SK-N-SH (cell line): ENCODE results near the gene PIGK. TPM values are rescaled to one million over a fixed set of nuclear protein-coding genes. Genes with fewer than 3 reads are reported as not detected.

Experiments used
- CTCF ChIA-PET: fragments of 300-600, 350-600 bp; formaldehyde crosslinking; extraction: SDS; loops from one replicate; lab custom pipeline; 2021; lab: Yijun Ruan, JAX
- POLR2A ChIA-PET: fragments of 350-600 bp; sonication (Branson Sonifier 250); formaldehyde crosslinking; extraction: SDS; loops from one replicate; lab custom pipeline; 2020; ENCODE audit warnings: antibody characterized with exemption, inconsistent platforms; lab: Yijun Ruan, JAX
- DNase-seq: peaks from one replicate; pipeline ENCODE4 v3.0.0; 2012
- H2AFZ ChIP-seq: fragments of 200-600 bp; sonication (generic); 2 replicates; pipeline ENCODE4 v1.8.1; 2016; ENCODE audit warnings: antibody characterized with exemption, mild to moderate bottlenecking, low read depth
- H3F3A ChIP-seq: fragments of 200-600 bp; sonication (generic); replicated peaks from 2 replicates; pipeline ENCODE3; 2016; ENCODE audit warnings: antibody characterized with exemption, mild to moderate bottlenecking; ENCODE audit not compliant: insufficient read depth
- H3K27ac ChIP-seq, 2 experiments: fragments of 200-500 bp in 1 of 2; fragments of 200-600 bp in 1 of 2; sonication (Bioruptor generic) in 1 of 2; sonication (generic), shearing (Covaris generic) in 1 of 2; 2 replicates each; pipeline versions ENCODE4 v1.5.1 to v1.6.1; 2014 to 2016; ENCODE audit warnings: low read depth in 2 of 2, inconsistent platforms in 1 of 2, low read length in 1 of 2, mild to moderate bottlenecking in 1 of 2, mixed read lengths in 1 of 2
- H3K27me3 ChIP-seq: fragments of 200-600 bp; sonication (generic), shearing (Covaris generic); 2 replicates; pipeline ENCODE4 v1.6.1; 2016; ENCODE audit warnings: mixed run types; ENCODE audit not compliant: insufficient read depth
- H3K36me3 ChIP-seq, 2 experiments: fragments of 200-500 bp in 1 of 2; fragments of 200-600 bp in 1 of 2; sonication (Bioruptor generic) in 1 of 2; sonication (generic) in 1 of 2; replicated peaks in 1 of 2; 2 replicates each; pipeline versions ENCODE3 to v1.5.1; 2014 to 2016; ENCODE audit warnings: low read length in 1 of 2, mild to moderate bottlenecking in 1 of 2; ENCODE audit not compliant: insufficient read depth in 2 of 2, control insufficient read depth in 1 of 2
- H3K4me1 ChIP-seq, 2 experiments: fragments of 200-500 bp in 1 of 2; fragments of 200-600 bp in 1 of 2; sonication (Bioruptor generic) in 1 of 2; sonication (generic), shearing (Covaris generic) in 1 of 2; 2 replicates each; pipeline versions ENCODE4 v1.5.1 to v1.6.1; 2014 to 2016; ENCODE audit warnings: low read depth in 1 of 2, low read length in 1 of 2, mixed run types in 1 of 2; ENCODE audit not compliant: insufficient read depth in 2 of 2, control insufficient read depth in 1 of 2
- H3K4me2 ChIP-seq: fragments of 200-600 bp; sonication (generic), shearing (Covaris generic); 2 replicates; pipeline ENCODE4 v1.6.1; 2017; ENCODE audit warnings: mixed run types
- H3K4me3 ChIP-seq, 2 experiments: fragments of 200-500 bp in 1 of 2; fragments of 200-600 bp in 1 of 2; sonication (Bioruptor generic) in 1 of 2; sonication (generic), shearing (Covaris generic) in 1 of 2; 2 replicates each; pipeline versions ENCODE4 v1.5.1 to v1.8.1; 2014 to 2016; ENCODE audit warnings: low read depth in 2 of 2, inconsistent platforms in 1 of 2, low read length in 1 of 2, mild to moderate bottlenecking in 1 of 2, mixed read lengths in 1 of 2, moderate library complexity in 1 of 2
- H3K79me2 ChIP-seq: fragments of 200-600 bp; sonication (generic); 2 replicates; pipeline ENCODE4 v1.8.1; 2017; ENCODE audit warnings: mild to moderate bottlenecking; ENCODE audit not compliant: insufficient read depth
- H3K9ac ChIP-seq: fragments of 200-600 bp; sonication (generic); 2 replicates; pipeline ENCODE4 v1.6.1; 2017; ENCODE audit warnings: mixed run types
- H3K9me2 ChIP-seq: fragments of 200-600 bp; sonication (generic); 2 replicates; pipeline ENCODE4 v1.6.1; 2017; ENCODE audit warnings: mixed run types
- H3K9me3 ChIP-seq: fragments of 200-600 bp; sonication (generic); 2 replicates; pipeline ENCODE4 v1.6.1; 2017; ENCODE audit warnings: mixed run types, mild to moderate bottlenecking, moderate library complexity
- H4K20me1 ChIP-seq: fragments of 200-600 bp; sonication (generic); 2 replicates; pipeline ENCODE4 v1.6.1; 2017; ENCODE audit warnings: mild to moderate bottlenecking, mixed run types; ENCODE audit not compliant: insufficient read depth
- EP300 ChIP-seq, 2 experiments: IDR thresholded peaks; 2 replicates each; pipeline versions ENCODE4 v1.4.0 to v1.6.1; 2012; ENCODE audit warnings: borderline replicate concordance in 1 of 2, low read depth in 1 of 2, low read length in 1 of 2
- EZH2phosphoT487 ChIP-seq: fragments of 200-600 bp; sonication (generic); IDR thresholded peaks from 2 replicates; pipeline ENCODE4 v1.6.1; 2017; ENCODE audit warnings: low read depth, mixed run types, mild to moderate bottlenecking, antibody characterized with exemption, moderate library complexity, borderline replicate concordance
- FOSL2 ChIP-seq: IDR thresholded peaks from 2 replicates; pipeline ENCODE4 v1.4.0; 2012; ENCODE audit warnings: low read depth, mild to moderate bottlenecking, moderate library complexity, borderline replicate concordance
- GABPA ChIP-seq: IDR thresholded peaks from 2 replicates; pipeline ENCODE4 v1.4.0; 2012; ENCODE audit warnings: low read depth, mild to moderate bottlenecking
- JUND ChIP-seq: IDR thresholded peaks from 2 replicates; pipeline ENCODE4 v1.4.0; 2012
- MEF2A ChIP-seq: IDR thresholded peaks from 2 replicates; pipeline ENCODE4 v1.4.0; 2012; ENCODE audit warnings: low read depth, borderline replicate concordance
- NFIC ChIP-seq: IDR thresholded peaks from 2 replicates; pipeline ENCODE4 v1.4.0; 2012; ENCODE audit warnings: borderline replicate concordance
- RAD21 ChIP-seq: IDR thresholded peaks from 2 replicates; pipeline ENCODE4 v1.6.1; 2012; ENCODE audit warnings: mild to moderate bottlenecking, low read length
- RCOR1 ChIP-seq: fragments of 150-350 bp; IDR thresholded peaks from 2 replicates; pipeline ENCODE4 v1.6.1; 2017; ENCODE audit warnings: antibody characterized with exemption, low read length
- RXRA ChIP-seq: IDR thresholded peaks from 2 replicates; pipeline ENCODE4 v1.4.0; 2012; ENCODE audit warnings: low read depth, mild to moderate bottlenecking, borderline replicate concordance
- SIN3A ChIP-seq: IDR thresholded peaks from 2 replicates; pipeline ENCODE4 v1.6.1; 2012; ENCODE audit warnings: low read depth, mild to moderate bottlenecking, low read length, moderate library complexity, borderline replicate concordance
- TAF1 ChIP-seq: IDR thresholded peaks from 2 replicates; pipeline ENCODE4 v1.6.1; 2012; ENCODE audit warnings: low read depth, mild to moderate bottlenecking, low read length, moderate library complexity, borderline replicate concordance
- TCF12 ChIP-seq: IDR thresholded peaks from 2 replicates; pipeline ENCODE4 v1.4.0; 2012
- TEAD4 ChIP-seq: IDR thresholded peaks from 2 replicates; pipeline ENCODE4 v1.4.0; 2012; ENCODE audit warnings: mild to moderate bottlenecking, borderline replicate concordance; ENCODE audit not compliant: insufficient read depth
- WGBS: methylation state at CpG from one replicate; pipeline ENCODE4 v1.1.6; 2017; ENCODE audit warnings: low lambda C conversion rate; 5-methylcytosine and 5-hydroxymethylcytosine counted together
- polyA plus RNA-seq, 3 experiments: library from polyadenylated mRNA; depleted of rRNA; stranded (reverse); fragments of >200 nt; gene quantifications; 2 replicates each; pipeline ENCODE4 v1.2.3, GENCODE V29; 2012
- TF ChIP-seq, protein P1 (sequence below): IDR thresholded peaks from 2 replicates; pipeline ENCODE4; 2012

PIGK gene
- polyA plus RNA-seq, 1 of the 3 experiments (the other 2 are of a cell fraction) = 11.5 TPM

DNA sequence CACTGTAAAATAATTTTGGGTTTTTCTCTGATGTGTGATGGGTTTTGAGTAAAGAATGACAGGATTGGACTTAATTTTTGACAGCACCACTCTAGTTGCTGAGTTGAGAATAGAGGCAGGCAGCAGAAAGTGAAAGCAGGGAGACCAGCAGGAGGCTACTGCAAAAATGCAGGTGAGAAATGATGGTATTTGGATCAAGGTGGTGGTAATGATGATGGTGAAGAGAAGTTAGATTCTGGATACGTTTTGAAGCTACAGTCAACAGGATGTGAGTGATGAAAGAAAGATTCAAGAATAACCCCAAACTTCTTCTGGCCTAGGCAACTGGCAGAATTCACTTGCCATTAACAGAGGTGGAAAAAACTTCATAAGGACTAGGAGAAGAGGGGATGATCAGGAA is 47.8 kb upstream of the PIGK start:
- POLR2A ChIA-PET = no interaction called here
- Histone ChIP-seq H3K9ac (no peak overlapping the region), H3K4me1 (peaks cover 0 to 8% of the 10 kb centered on the region in 2 experiments; a peak in 3 of 4 replicates), H3K9me3 (no peaks in the 10 kb centered on the region), H3K9me2 (no peaks in the 10 kb centered on the region), H3F3A (peaks cover 9% of the 10 kb centered on the region), H2AFZ (no peak overlapping the region), H3K4me2 (no peak overlapping the region), H3K4me3 (no peak overlapping the region), H4K20me1 (no peaks in the 10 kb centered on the region), H3K79me2 (no peaks in the 10 kb centered on the region), H3K27ac (no peak overlapping the region), H3K36me3 (no peaks in the 10 kb centered on the region), H3K27me3 (no peaks in the 10 kb centered on the region)
- WGBS = 65% methylated on average over 1 of the region's 1 CpG
- no peak for DNase-seq
- CTCF ChIA-PET = no interaction called here
- TF ChIP-seq, protein P1, sequence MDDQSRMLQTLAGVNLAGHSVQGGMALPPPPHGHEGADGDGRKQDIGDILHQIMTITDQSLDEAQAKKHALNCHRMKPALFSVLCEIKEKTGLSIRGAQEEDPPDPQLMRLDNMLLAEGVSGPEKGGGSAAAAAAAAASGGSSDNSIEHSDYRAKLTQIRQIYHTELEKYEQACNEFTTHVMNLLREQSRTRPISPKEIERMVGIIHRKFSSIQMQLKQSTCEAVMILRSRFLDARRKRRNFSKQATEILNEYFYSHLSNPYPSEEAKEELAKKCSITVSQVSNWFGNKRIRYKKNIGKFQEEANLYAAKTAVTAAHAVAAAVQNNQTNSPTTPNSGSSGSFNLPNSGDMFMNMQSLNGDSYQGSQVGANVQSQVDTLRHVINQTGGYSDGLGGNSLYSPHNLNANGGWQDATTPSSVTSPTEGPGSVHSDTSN = no peak
- TF ChIP-seq EZH2phosphoT487 (no peak), EP300 (IDR thresholded peaks at IDR 0.05; ENCODE audit: borderline replicate concordance in 1 of 2, low read depth in 1 of 2, low read length in 1 of 2) (no peak), TEAD4 (no peak), RXRA (no peak), TCF12 (no peak), TAF1 (no peak)

DNA sequence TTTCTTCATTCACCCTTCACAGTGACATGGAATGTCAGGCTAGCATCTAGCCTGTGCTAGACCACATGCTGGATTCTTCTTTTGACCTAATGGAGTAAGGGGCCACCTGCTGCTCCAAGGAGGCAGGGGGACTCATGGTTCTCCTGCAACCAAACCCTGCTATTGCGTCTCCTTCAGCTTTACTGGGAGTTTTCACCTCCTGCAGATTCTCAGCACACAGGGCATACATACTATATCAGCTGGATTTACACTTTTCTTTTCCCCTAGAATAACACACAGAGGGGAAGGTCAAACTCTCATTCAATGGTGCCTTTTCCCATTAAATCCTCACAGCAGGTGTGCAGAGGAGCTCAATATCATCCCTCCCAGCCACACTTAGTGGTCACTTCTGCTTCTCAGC is 46.0 kb upstream of the PIGK start:
- CTCF ChIA-PET = interaction anchor here (0.7 kb wide), 1 partner anchor 268 kb away, joined by 3 read pairs; no protein-coding TSS in a partner anchor
- H3K79me2 ChIP-seq = no peaks in the 10 kb centered on the region
- H3F3A ChIP-seq = no peaks in the 10 kb centered on the region
- no peak overlapping the region for H3K4me2 ChIP-seq
- 100% methylated on average over 1 of the region's 1 CpG for WGBS
- no peaks in the 10 kb centered on the region; a peak in 1 of 4 replicates for H3K4me1 ChIP-seq
- TF ChIP-seq EP300 (IDR thresholded peaks at IDR 0.05; ENCODE audit: borderline replicate concordance in 1 of 2, low read depth in 1 of 2, low read length in 1 of 2) (no peak), RXRA (no peak), MEF2A (no peak), TAF1 (no peak), SIN3A (no peak), JUND (no peak), RAD21 (no peak), GABPA (no peak), EZH2phosphoT487 (no peak), NFIC (no peak), FOSL2 (no peak), RCOR1 (no peak)
- no peak overlapping the region for H3K9ac ChIP-seq
- H3K9me2 ChIP-seq = no peaks in the 10 kb centered on the region
- DNase-seq = no peak
- no peak overlapping the region for H2AFZ ChIP-seq
- H3K27me3 ChIP-seq = no peaks in the 10 kb centered on the region
- H3K9me3 ChIP-seq = no peaks in the 10 kb centered on the region
- H4K20me1 ChIP-seq = no peaks in the 10 kb centered on the region
- no peak overlapping the region for H3K27ac ChIP-seq
- H3K4me3 ChIP-seq = no peak overlapping the region
- POLR2A ChIA-PET = no interaction called here
- no peaks in the 10 kb centered on the region for H3K36me3 ChIP-seq
